NT2/D1 (cell line): ENCODE results near the gene CHI3L2.

Experiments
- SUZ12 ChIP-seq: IDR thresholded peaks from 2 replicates; pipeline ENCODE4 v1.6.1; 2011; ENCODE audit not compliant: insufficient read length, insufficient read depth; ENCODE audit errors: extremely low read depth
- YY1 ChIP-seq: IDR thresholded peaks from 2 replicates; pipeline ENCODE4 v1.6.1; 2011; ENCODE audit not compliant: insufficient read length, insufficient read depth
- ZNF274 ChIP-seq: IDR thresholded peaks from 2 replicates; pipeline ENCODE4 v1.6.1; 2011; ENCODE audit warnings: mild to moderate bottlenecking, low read depth, low read length

DNA sequence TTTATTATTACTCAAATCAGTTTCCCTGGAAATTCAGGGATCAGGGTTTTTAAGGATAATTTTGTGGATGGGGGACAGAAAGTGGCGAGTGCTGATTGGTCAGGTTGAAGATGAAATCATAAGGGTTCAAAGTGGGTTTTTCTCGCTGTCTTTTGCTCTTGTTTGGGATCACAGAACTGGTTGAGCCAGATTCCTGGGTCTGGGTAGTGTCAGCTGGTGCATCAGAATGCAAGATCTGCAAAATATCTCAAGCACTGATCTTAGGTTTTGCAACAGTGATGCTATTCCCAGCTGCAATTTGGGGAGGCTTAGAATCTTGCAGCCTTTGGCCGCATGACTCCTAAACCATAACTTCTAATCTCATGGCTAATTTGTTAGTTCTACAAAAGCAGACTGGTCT, 9.3 kb downstream of the CHI3L2 start:
- TF ChIP-seq ZNF274 (no peak), YY1 (no peak), SUZ12 (no peak)
